Measurements from ENCODE around the gene ATP13A5.

Gene ATP13A5

GRCh38 chr3:193378706-193379105 is at the start of gene ATP13A5:
ATP13A5 (minus strand) TSS chr3:193378753; CDS start chr3:193378725, 28 bp downstream.
- no peak for DNase-seq

GRCh38 chr3:193418576-193419373 is 40.2 kb upstream of the ATP13A5 start:
- no peak for DNase-seq

- no peak for DNase-seq
Observed at GRCh38 chr3:193416629-193417028, 38.1 kb upstream of the ATP13A5 start.

GRCh38 chr3:193407688-193408087 is 29.1 kb upstream of the ATP13A5 start:
- DNase-seq, result no peak

- no peak for DNase-seq
Observed at GRCh38 chr3:193407112-193407511, 28.6 kb upstream of the ATP13A5 start.

- no peak for DNase-seq
Observed at GRCh38 chr3:193403307-193403706, 24.8 kb upstream of the ATP13A5 start.

GRCh38 chr3:193400304-193400703 is 21.8 kb upstream of the ATP13A5 start:
- no peak for DNase-seq

- DNase-seq, result no peak
Observed at GRCh38 chr3:193396451-193397244, 18.1 kb upstream of the ATP13A5 start.

- DNase-seq, result no peak
Observed at GRCh38 chr3:193391902-193392301, 13.3 kb upstream of the ATP13A5 start.

GRCh38 chr3:193389335-193389734 is 10.8 kb upstream of the ATP13A5 start:
- DNase-seq, result no peak

- no peak for DNase-seq
Observed at GRCh38 chr3:193388361-193388760, 9.8 kb upstream of the ATP13A5 start.

GRCh38 chr3:193387596-193387995 is 9.0 kb upstream of the ATP13A5 start:
- no peak for DNase-seq

GRCh38 chr3:193377591-193377990 is 962 bp downstream of the ATP13A5 start:
- no peak for DNase-seq

GRCh38 chr3:193375614-193376013 is 2.9 kb downstream of the ATP13A5 start:
- DNase-seq, result no peak

GRCh38 chr3:193372783-193373182 is 5.8 kb downstream of the ATP13A5 start:
- DNase-seq, result no peak

GRCh38 chr3:193367868-193368267 is 10.7 kb downstream of the ATP13A5 start:
- DNase-seq, result no peak

- no peak for DNase-seq
Observed at GRCh38 chr3:193357291-193357690, 21.3 kb downstream of the ATP13A5 start.

GRCh38 chr3:193354423-193354822 is 24.1 kb downstream of the ATP13A5 start:
- DNase-seq, result no peak

GRCh38 chr3:193350744-193351143 is 27.8 kb downstream of the ATP13A5 start:
- DNase-seq, result no peak

- no peak for DNase-seq
Observed at GRCh38 chr3:193348686-193349085, 29.9 kb downstream of the ATP13A5 start.

- DNase-seq, result peak in 1 of 2 experiments; percentile 21
Observed at GRCh38 chr3:193347521-193348501, 30.7 kb downstream of the ATP13A5 start.

- DNase-seq, result no peak
Observed at GRCh38 chr3:193346259-193346658, 32.3 kb downstream of the ATP13A5 start.

GRCh38 chr3:193345431-193345830 is 33.1 kb downstream of the ATP13A5 start:
- DNase-seq, result no peak

All from NCI-H446 (cell line).